HG03439 (cell line): ENCODE data around the gene SERAC1.

Experiments used
- ATAC-seq: cut with Tn5 transposase; IDR thresholded peaks from one replicate; pipeline ENCODE4 v1.9.1; 2021; ENCODE audit warnings: mild to moderate bottlenecking, moderate library complexity; ENCODE audit not compliant: unreplicated experiment

The SERAC1 gene

GRCh38 chr6:158131926-158132325 is 36.1 kb downstream of the SERAC1 start:
- no peak for ATAC-seq

GRCh38 chr6:158125271-158125670 is 42.8 kb downstream of the SERAC1 start:
- no peak for ATAC-seq

DNA sequence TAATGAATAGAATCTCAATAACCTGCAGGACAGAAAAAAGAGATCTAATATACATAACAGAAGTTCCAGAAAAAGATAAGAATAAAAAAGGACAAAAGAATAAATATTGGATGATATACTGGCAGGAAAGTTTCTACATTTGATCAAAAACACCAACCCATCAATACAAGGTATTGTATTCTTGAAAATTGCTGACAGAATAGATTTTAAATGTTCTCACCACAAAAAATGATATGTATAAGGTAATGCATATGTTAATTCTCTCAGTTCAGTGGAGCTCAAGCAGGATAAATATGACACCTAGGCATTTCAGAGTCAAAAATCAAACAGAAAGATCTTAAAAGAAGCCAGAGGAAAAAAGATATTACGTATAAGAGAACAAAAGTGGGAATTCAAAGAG is 43.8 kb downstream of the SERAC1 start:
- ATAC-seq = no peak

GRCh38 chr6:158122048-158122447 is 46.0 kb downstream of the SERAC1 start:
- no peak for ATAC-seq

DNA sequence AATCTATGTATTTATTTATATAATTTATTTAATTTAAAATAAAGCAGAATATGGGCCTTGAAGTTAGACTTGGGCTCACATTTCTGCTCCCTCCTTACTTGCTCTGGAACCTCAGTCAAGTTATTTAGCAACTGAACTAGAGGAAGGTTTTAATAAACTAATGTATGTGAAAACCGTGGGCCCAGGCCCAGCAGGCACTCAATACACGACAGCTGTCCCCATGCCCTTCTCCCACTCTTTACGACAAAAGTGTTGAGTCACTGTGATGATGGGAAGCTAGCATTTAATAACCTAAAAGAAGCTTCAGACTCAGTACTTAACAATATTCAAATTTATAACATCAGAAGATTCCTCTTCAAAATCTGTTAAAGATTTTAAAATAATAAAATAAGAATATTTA is 46.7 kb downstream of the SERAC1 start:
- ATAC-seq = no peak

DNA sequence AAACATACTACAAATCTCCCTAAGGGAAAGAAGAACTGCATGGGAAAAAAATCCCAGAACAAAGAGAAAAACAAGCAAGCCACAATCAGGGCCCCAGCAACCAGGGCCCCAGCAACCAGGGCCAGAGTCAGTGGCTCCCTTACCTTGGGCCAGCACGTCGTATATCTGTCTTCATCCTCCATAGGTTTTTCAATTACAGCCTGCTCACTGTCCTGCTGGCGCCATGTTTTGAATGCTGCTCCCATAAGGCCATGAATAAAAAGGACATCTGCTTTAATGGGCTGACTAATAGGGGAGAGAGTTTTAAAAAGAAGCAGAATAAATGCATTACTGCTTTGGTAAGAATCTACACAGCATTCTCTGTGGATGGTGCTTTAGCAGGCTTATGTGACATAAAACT is 49.2 kb downstream of the SERAC1 start:
- ATAC-seq = no peak

DNA sequence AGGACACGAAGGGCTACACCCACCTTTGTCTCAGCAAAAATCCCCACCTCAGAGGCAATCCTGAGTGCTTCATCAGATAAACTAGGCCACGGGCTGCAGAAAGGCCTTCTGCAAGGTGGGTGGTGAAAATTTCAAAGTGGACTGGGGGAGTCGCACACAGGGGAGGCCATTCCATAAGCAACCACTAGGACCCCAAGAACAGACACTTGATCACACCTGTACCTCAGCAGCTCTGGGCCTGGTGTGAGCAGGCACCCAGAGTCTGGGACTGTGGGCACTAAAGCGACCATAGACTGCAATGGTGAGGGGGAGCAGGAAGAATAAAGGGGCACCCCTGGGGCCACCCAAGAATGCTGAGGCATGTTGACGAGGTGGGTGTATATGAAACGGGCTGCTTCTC is 52.6 kb downstream of the SERAC1 start:
- ATAC-seq = no peak

DNA sequence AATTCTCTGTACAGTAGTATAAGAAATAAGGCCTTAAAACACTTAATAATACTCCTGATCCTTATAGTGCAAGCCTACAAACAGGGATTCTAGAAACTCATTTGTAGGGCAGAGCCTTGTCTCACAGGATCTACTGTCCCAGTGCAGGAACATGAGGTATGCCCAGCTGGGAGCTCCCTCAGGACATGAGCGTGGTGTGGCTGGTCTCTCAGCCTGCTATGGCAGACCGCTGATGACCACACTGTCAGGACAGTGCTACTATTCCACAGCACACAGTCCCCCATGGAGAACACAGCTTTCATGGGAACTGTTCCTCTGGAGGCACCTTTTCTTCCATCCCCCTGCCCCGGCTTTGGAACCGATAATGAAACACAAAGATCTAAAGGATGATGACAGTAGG is 53.0 kb downstream of the SERAC1 start:
- no peak for ATAC-seq

GRCh38 chr6:158113802-158114201 is 54.3 kb downstream of the SERAC1 start:
- ATAC-seq = no peak

GRCh38 chr6:158111987-158112386 is 56.1 kb downstream of the SERAC1 start:
- ATAC-seq = no peak

DNA sequence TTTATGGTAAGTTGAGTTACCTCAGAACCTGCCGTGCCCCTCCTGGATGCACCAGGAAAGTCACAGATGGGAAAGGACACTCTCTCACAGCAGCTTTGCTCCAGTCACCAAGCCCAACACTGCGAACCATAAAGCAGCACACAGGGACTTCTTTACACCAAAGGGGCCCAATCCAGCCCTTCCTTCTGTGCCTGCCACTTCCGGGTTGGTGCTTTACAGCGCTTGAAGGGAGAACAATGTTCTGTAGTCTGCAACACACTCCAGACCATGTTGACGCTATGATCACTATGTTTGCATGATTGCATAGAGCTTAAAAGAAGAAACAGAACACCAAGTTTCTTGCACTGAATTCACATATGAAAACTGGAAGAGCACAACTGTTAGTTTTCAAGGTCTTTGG is 57.1 kb downstream of the SERAC1 start:
- ATAC-seq = no peak

- no peak for ATAC-seq
Measured at GRCh38 chr6:158109748-158110147, 58.3 kb downstream of the SERAC1 start.

DNA sequence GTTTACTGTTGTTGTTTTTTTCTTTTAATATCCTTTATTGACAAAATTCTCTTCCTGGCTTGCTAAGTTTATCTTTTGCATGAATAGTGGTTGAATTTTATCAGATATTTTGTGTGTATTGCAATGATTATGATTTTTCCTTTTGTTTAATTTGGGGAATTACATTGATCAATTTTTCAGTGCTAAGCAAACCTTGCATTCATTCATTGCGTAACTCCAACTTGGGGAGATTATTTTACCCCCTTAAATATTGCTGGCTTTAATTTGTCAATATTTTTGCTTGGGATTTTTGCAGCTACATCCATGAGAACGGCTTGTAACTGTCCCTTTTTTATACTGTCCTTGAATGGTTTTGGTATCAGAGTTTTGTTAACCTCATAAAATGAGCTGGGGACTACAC is 63.4 kb downstream of the SERAC1 start:
- ATAC-seq = no peak

GRCh38 chr6:158103228-158103627 is 64.8 kb downstream of the SERAC1 start:
- ATAC-seq = no peak

DNA sequence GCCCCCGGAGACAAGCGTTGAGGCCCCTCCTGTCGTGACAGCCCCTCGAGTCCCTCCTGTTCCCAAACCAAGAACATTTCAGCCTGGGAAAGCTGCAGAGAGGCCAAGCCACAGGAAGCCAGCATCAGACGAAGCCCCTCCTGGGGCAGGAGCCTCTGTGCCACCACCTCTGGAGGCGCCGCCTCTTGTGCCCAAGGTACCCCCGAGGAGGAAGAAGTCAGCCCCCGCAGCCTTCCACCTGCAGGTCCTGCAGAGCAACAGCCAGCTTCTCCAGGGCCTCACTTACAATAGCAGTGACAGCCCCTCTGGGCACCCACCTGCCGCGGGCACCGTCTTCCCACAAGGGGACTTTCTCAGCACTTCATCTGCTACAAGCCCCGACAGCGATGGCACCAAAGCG is 72.4 kb downstream of the SERAC1 start:
- ATAC-seq = no peak

- ATAC-seq = no peak
Measured at GRCh38 chr6:158095031-158095430, 73.0 kb downstream of the SERAC1 start.

GRCh38 chr6:158092806-158093205 is 75.3 kb downstream of the SERAC1 start:
- ATAC-seq = no peak

- ATAC-seq = no peak
Measured at GRCh38 chr6:158087224-158087867, 80.7 kb downstream of the SERAC1 start.

DNA sequence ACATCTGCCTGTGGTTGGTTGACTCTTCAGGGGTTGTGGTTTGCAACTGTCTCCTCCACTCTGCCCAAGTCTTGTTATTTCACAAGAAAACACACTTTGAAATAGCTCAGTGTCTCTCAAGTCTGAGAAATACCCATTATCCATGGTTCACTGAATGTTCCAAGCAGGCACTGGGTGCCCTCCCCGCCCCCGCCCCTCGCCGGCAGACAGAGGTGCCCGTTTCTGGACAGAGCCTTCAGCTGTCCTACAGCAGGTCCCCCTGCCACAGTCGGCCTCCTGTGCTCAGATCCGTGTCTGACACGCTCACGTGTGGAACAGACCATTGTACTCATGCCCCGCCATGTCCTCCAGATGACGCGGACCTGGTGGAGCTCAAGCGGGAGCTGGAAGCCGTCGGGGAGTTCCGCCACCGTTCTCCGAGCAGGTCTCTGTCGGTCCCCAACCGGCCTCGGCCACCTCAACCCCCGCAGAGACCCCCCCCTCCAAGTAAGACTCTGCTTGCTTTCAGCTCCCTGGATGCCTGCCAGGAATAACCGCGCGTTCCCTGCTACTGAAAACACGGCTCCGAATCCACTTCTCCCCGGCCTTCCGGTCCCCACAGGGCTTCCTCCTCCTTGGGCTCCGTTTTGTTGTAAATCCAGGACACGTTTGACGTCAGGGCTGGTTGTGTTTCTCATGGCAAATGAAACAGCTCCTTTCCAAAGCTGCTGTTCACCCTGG is 81.4 kb downstream of the SERAC1 start:
- no peak for ATAC-seq

DNA sequence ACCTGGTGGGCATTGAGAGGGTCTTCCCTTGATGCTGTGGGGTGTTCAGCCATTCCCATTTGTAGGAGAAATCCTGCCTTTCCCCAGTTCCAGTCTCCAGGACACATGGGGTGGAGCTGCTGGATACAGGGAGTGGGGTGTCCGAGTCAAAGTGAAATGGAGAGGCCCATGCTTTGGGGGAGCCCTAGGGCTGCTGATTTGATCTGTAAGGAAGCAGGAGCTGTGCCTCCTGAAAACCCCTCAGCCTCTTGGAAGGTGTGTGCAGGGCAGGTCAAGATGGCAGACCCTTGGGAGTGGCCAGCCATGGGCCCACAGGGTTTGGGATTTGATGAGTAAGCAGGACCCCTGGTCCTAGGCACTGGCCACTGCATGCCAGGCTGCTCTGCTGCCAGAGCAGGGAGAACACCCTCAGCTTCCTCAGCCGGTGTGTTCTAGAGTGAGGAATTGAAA is 82.0 kb downstream of the SERAC1 start:
- ATAC-seq = no peak

DNA sequence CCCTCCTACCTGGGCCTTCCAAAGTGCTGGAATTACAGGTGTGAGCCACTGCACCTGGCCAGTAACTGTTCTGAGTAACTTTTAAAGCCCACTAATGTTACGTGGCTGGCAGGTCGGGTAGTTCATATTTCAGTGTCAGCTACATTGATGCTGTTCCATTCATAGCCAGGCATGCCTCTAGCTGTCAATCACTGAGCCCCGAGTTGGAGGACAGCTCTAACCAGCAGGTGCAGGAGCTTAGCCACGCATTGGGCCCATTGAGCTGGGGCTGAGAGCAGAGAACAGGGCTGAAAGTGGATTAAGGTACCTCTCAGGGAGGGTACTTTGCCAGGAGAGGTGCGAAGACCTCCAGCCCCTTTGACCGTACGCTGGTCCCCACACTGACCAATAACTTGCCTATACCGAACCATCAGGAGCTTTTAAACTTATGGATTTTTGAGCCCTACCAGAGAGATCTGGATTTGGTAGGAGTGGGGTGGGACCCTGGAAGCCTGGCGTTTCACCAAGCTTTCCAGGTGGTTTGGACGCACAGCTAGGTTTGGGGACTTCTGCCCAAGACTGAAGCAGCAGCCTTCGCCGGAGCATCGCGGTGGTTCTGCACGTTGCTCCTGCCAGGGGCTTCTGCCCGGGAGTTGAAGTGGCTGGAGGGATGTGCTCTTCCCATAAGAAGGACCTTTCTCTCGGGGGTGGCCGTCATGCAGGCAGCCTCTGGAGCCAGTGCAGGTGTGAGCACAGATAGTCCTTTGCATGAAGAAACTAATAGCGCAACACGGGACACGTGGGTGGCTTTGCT is 82.6 kb downstream of the SERAC1 start:
- ATAC-seq = no peak
